Measurements from ENCODE around the gene MOCOS. TPM values are rescaled to one million over a fixed set of nuclear protein-coding genes. Genes with fewer than 3 reads are reported as not detected.

Gene MOCOS
- total RNA-seq, 4 donors from 2014 or later = 3.9 to 16.8 (median 8.7) TPM

- TF ChIP-seq, protein P1, sequence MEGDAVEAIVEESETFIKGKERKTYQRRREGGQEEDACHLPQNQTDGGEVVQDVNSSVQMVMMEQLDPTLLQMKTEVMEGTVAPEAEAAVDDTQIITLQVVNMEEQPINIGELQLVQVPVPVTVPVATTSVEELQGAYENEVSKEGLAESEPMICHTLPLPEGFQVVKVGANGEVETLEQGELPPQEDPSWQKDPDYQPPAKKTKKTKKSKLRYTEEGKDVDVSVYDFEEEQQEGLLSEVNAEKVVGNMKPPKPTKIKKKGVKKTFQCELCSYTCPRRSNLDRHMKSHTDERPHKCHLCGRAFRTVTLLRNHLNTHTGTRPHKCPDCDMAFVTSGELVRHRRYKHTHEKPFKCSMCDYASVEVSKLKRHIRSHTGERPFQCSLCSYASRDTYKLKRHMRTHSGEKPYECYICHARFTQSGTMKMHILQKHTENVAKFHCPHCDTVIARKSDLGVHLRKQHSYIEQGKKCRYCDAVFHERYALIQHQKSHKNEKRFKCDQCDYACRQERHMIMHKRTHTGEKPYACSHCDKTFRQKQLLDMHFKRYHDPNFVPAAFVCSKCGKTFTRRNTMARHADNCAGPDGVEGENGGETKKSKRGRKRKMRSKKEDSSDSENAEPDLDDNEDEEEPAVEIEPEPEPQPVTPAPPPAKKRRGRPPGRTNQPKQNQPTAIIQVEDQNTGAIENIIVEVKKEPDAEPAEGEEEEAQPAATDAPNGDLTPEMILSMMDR (IDR thresholded peaks at IDR 0.05; ENCODE audit: low read depth) = no peak
These were observed 68.8 kb downstream of the MOCOS start for GRCh38 chr18:36256094-36256493.

GRCh38 chr18:36262971-36263370 lies 75.7 kb downstream of the MOCOS start:
- TF ChIP-seq, protein P1 (IDR thresholded peaks at IDR 0.05; ENCODE audit: low read depth) = no peak

GRCh38 chr18:36264283-36264682 lies 77.0 kb downstream of the MOCOS start:
- TF ChIP-seq, protein P1 (IDR thresholded peaks at IDR 0.05; ENCODE audit: low read depth) = no peak

- TF ChIP-seq, protein P1 (IDR thresholded peaks at IDR 0.05; ENCODE audit: low read depth) = no peak
These were observed 77.7 kb downstream of the MOCOS start for GRCh38 chr18:36265015-36265414.

- TF ChIP-seq, protein P1 (IDR thresholded peaks at IDR 0.05; ENCODE audit: low read depth) = no peak
These were observed 81.9 kb downstream of the MOCOS start for GRCh38 chr18:36269157-36269556.

DNA sequence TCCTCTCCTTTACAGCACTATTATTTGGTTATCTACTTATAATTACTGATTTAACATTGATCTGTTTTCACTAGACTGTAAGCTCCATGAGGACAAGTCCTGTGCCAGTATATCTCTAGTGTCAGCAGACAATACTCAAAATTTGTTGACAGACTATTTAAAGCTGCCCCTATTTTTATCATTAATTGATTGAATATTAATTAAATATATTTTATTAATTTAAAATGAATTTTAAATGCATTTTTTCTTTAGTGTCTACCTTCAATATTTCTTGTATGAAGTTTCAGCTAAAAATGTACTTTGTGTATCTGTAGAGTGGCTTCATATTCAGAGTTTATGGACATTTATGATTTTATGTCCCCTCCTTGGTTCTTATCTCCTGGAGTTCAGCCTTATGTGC lies 83.9 kb downstream of the MOCOS start:
- TF ChIP-seq, protein P1 (IDR thresholded peaks at IDR 0.05; ENCODE audit: low read depth) = no peak

- TF ChIP-seq, protein P1 (IDR thresholded peaks at IDR 0.05; ENCODE audit: low read depth) = no peak
These were observed 86.0 kb downstream of the MOCOS start for GRCh38 chr18:36273347-36273746.
